GM18520 (cell line): ENCODE measurements around the gene RTN4RL2.

Source experiments
- ATAC-seq: cut with Tn5 transposase; IDR thresholded peaks from one replicate; pipeline ENCODE4 v1.9.1; 2021; ENCODE audit not compliant: unreplicated experiment

Gene RTN4RL2

GRCh38 chr11:57498540-57498939 is 38.2 kb downstream of the RTN4RL2 start:
- ATAC-seq = no peak

GRCh38 chr11:57499413-57499982 is 39.2 kb downstream of the RTN4RL2 start:
- ATAC-seq = peak; percentile 96

DNA sequence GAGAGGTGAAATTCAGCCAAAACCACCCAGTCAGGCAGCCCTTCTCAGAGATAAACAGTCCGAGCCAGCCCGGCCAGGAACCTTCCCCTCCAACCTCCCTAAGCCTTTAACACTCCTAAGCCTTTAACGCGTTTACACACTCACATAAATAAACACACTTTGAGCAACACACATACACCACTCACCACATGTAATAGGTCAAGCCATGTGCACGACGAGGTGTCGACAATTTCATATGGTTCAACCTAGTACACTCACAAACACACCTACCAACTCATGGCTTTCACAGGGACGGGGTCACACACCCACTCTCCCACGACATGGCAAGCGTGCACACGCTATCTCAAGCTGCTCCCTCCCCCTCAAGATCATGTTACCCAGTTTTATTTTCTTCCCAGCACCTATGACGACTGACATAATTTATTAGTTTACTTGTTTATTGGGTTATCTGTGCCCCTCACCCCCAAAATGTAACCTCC is 39.7 kb downstream of the RTN4RL2 start:
- ATAC-seq = no peak

GRCh38 chr11:57500515-57500914 is 40.2 kb downstream of the RTN4RL2 start:
- ATAC-seq = no peak

GRCh38 chr11:57500926-57501325 is 40.6 kb downstream of the RTN4RL2 start:
- no peak for ATAC-seq

DNA sequence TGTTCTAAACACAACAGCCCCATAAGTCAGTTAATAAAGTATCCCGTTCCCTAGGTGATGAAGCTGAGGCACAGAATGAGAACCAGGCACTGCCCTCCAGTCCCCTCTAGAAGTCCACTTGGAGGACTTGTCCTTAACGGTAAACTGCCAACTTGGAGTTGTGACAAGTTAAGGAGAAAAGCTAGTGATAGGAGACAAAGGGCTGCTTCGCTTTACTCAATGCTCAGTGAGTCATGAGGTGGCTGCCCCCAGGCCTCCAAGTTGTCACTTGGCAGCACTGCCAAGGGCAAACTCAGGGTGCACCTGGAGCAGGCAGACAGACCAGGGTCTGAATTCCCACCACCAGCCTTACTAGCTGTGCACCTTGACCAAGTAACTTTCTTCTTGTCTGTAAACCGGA is 41.6 kb downstream of the RTN4RL2 start:
- ATAC-seq = no peak

DNA sequence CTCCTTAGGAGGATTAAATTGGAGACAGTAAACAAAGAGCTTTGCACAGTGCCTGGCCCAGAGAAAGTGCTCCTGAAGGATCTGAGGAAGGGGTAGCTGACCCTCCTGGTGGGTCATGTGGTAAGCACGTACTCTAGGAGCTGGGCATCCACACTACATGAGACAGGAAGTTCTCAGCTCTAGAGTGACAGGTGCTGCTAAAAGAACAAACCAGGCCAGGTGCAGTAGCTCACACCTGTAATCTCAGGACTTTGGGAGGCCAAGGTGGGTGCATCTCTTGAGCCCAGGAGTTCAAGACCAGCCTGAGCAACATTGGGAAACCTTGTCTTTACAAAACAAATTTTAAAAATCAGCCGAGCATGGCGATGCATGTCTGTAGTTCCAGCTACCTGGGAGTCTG is 42.0 kb downstream of the RTN4RL2 start:
- no peak for ATAC-seq

DNA sequence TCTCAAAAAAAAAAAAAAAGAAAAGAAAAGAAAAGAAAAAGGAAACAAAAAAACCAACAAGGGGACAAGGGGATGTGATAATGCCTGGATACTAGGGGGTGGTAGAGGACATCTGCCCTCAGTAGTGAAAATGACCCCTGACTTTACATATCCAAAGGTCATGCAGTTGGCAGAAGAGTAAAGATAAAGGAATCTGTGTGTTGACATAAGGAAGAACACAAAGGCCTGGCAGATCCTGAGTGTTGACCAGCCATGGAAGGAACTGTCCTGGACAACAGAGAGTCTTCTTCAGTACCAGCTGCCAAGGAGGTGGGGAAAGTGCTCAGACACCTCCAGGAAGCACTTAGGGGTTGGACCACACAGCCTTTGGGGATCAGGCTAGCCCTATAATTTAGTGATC is 42.5 kb downstream of the RTN4RL2 start:
- no peak for ATAC-seq

GRCh38 chr11:57504511-57504910 is 44.2 kb downstream of the RTN4RL2 start:
- ATAC-seq = no peak

- no peak for ATAC-seq
Measured at GRCh38 chr11:57506522-57506921, 46.2 kb downstream of the RTN4RL2 start.

DNA sequence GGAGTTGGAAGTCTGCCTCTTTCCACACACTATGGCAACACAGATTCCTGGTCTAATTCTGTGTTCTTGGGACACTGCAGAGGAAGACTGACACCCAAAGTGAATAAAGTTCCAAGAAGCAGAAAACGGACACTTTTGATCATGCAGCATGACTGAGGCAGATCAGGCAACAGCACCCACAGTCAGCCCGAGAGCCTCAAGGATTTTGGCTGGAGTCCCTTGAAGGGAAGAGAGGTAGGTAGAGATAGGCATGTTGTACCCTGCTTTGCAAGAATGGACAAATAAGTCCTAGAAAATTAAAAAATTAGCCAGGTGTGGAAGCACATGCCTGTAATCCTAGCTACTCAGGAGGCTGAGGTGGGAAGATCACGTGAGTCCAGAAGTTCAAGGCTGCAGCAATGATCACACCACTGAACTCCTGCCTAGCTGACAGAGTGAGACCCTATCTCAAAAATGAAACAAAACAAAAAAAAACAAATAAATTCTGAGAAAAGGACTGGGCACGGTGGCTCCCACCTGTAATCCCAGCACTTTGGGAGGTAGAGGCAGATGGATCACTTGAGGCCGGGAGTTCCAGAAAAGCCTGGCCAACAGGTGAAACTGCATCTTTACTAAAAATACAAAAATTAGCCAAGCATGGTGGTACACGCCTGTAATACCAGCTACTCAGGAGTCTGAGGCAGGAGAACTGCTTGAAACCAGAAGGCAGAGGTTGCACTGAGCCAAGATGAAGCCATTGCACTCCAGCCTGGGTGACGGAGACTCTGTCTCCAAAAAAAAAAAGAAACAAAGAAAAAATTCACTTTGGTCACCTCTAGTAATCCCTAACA is 48.2 kb downstream of the RTN4RL2 start:
- ATAC-seq = no peak

DNA sequence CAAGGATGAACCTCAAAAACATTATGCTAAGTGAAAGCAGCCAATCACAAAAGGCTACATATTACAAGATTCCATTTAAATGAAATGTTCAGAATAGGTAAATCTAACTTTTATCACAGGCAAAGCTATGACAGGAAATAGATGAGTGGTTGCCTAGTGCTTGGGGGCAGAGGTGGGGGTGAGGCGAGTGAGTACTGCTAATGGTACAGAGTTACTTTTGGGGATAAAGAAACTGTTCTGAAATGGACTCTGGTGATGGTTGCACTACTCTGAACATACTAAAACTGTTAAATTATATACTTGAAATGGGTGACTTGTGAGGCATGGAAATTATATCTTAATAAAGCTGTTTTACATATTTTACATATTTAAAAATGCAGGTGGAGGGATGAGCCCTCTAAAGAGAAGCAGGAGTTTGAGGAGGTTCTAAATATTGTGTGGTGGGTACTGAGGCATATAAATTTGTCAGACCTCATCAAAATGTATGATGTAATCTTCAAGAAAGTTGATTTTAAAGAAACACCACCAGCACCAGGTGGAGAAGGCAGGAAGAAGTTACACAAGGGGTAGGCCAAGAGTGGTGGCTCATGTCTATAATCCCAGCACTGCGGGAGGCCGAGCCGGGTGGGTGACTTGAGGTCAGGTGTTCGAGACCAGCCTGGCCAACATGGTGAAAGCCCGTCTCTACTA is 51.6 kb downstream of the RTN4RL2 start:
- ATAC-seq = no peak

DNA sequence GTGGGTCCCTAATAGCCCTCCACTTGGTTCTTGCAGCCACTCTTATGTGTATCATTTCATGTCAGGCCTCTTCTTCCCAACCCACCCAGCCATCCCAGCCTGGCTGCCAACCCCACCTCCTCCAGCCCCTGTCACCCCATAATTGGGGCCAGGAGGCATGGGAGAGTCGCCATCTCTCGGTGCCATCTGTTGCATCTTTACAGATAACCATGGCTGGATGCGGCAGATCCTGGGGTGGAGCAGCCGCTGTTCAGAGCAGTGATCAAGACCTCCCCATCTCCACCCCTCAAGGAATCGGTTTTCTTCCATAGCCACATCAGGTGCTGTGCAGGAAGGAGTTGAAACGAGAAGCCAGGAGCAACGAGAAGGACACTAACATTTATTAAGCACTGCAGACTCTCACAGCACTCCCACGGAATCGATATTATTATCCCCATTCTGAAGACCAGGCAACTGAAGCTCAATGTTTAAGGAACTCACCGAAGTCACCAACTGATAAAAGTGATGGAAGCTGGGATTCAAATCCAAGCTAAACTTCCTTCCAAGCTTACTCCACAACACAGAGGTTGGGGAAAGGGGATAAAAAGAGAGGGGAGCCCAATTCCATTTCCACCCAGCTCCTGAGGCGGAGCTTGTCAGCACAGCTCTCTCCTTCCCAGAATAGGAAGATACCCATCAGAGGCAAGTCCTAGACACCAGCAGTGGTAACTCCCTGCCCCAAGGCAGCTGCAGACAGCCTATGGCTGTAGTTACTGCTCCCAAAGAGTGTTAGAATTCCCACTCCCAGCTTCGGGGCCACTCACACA is 52.5 kb downstream of the RTN4RL2 start:
- no peak for ATAC-seq

- ATAC-seq = no peak
Measured at GRCh38 chr11:57513452-57513795, 53.1 kb downstream of the RTN4RL2 start.

- no peak for ATAC-seq
Measured at GRCh38 chr11:57513911-57514537, 53.7 kb downstream of the RTN4RL2 start.

GRCh38 chr11:57514538-57515331 is 54.4 kb downstream of the RTN4RL2 start:
- no peak for ATAC-seq

GRCh38 chr11:57515332-57516060 is 55.2 kb downstream of the RTN4RL2 start, which contains the start of gene SLC43A1:
TSS of gene SLC43A1 (minus strand) at chr11:57515702. CDS start at chr11:57514111, 1,591 bp downstream.
- ATAC-seq = no peak

DNA sequence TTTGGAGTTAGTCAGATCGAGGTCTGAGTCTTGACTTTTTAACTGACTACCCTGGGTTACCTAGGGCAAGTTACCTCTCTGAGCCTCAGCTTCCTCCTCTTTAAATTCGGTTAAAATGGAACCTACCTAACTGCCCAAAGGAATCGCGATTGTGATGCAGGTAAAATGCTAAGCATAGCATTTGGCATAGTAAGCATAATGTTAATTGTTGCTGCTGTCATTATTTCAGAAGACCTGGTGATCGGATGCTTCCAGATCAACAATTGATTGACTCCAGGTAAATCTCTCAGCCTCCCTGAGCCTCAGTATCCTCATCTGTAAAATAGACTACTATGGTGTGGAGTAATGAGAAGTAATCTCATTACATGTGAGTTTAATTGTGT is 55.7 kb downstream of the RTN4RL2 start:
- no peak for ATAC-seq

DNA sequence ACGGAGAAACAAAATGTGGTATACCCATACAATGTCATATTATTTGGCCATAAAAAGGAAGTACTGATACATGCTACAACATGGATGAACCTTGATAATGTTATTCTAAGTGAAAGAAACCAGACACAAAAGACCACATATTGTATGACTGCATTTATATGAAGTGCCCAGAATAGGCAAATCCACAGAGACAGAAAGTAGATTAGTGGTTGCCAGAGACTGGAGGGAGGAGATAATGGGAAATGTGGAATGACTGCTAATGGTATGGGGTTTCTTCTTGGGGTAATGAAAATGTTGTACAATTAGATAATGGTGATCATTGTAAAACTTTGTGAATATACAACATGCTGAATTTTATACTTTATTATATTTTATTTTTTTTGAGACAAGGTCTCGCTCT is 60.8 kb downstream of the RTN4RL2 start:
- ATAC-seq = no peak
